Activated naive CD8-positive, alpha-beta T cell treated with anti-CD3 and anti-CD28 coated beads, Interleukin-2, amount 10 ng/mL, durations not matched to agents 7 days and 5 days (primary cell): Measurements from ENCODE around the gene FEV. TPM values are rescaled to one million over a fixed set of nuclear protein-coding genes. Genes with fewer than 3 reads are reported as not detected.

Experiments
- ATAC-seq: fragments of 150-1000 bp; cut with Tn5 transposase; one replicate; pipeline ENCODE4 v1.10.0; 2021; ENCODE audit warnings: low read depth, moderate library complexity
- POLR2A ChIA-PET: fragments of 350-600 bp; sonication (Branson Sonifier 250); formaldehyde crosslinking; loops from one replicate; lab custom pipeline; 2021; ENCODE audit warnings: antibody characterized with exemption; lab: Charles Lee
- DNase-seq: peaks from one replicate; pipeline ENCODE4 v3.0.0; 2021
- H3K27ac Mint-ChIP-seq: one replicate; pipeline ENCODE4 v1.8.0; 2022; ENCODE audit warnings: mild to moderate bottlenecking, mixed read lengths
- H3K27me3 Mint-ChIP-seq: one replicate; pipeline ENCODE4 v1.8.0; 2022; ENCODE audit warnings: mild to moderate bottlenecking, moderate library complexity, mixed read lengths
- H3K36me3 Mint-ChIP-seq: one replicate; pipeline ENCODE4 v1.8.0; 2021; ENCODE audit warnings: mild to moderate bottlenecking, mixed read lengths
- H3K4me1 Mint-ChIP-seq: one replicate; pipeline ENCODE4 v1.8.0; 2021; ENCODE audit warnings: mixed read lengths
- H3K4me3 Mint-ChIP-seq: one replicate; pipeline ENCODE4 v1.8.0; 2022; ENCODE audit warnings: mild to moderate bottlenecking, moderate library complexity, mixed read lengths
- H3K9me3 Mint-ChIP-seq: one replicate; pipeline ENCODE4 v1.8.0; 2021; ENCODE audit warnings: mixed read lengths
- total RNA-seq, 2 experiments: library from RNA; stranded (reverse); gene quantifications; one replicate each; pipeline ENCODE4 v1.2.3, GENCODE V29; 2021

Gene FEV
- total RNA-seq, 2 experiments from 2014 or later, result not detected

DNA sequence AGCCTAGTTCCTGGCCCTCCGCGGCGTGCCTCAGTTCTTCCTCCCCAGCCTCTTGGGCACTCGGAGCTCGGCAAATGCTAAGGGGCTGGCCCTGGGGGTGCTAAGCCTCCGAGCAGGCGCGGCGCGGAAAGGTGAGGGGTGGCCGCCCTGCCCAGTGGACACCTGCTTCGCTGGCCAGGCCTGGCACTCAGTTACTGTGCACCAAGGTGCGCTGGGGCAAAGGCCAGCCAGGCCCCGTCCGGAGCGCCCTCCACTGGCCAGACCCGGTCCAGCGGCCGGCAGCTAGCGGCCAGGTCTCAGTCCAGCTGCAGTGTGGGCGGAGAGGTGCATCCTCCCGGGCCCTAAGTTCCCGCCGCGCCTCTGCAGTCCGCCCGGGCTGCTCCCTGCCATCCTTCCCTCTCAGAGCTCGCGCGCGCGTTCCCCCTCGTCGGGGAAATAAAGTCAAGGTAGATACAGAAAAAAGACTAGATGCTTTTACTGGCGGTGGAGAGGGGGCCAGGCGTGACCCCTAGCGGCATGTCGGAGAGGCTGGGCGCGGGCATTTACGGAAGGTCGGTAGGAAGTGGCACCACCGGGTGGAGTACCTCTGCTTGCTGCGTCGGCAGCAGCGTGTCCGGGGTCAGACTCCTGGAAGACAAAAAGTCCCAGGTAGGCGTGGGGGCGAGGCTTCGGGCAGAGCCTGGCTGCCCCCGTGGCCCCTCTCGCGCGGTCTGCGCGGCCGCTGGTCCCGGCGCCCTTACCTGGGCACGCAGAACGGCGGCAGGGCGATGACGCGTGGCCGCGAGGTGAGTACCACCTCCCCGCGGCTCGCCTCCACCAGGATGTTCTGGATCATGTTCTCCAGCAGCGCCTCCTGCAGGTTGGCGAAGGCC is 17.6 kb upstream of the FEV start:
- H3K4me1 Mint-ChIP-seq, result peaks cover 4% of the 10 kb centered on the region
- peak; percentile 60 for DNase-seq
- peaks cover 74% of the 10 kb centered on the region for H3K27me3 Mint-ChIP-seq

DNA sequence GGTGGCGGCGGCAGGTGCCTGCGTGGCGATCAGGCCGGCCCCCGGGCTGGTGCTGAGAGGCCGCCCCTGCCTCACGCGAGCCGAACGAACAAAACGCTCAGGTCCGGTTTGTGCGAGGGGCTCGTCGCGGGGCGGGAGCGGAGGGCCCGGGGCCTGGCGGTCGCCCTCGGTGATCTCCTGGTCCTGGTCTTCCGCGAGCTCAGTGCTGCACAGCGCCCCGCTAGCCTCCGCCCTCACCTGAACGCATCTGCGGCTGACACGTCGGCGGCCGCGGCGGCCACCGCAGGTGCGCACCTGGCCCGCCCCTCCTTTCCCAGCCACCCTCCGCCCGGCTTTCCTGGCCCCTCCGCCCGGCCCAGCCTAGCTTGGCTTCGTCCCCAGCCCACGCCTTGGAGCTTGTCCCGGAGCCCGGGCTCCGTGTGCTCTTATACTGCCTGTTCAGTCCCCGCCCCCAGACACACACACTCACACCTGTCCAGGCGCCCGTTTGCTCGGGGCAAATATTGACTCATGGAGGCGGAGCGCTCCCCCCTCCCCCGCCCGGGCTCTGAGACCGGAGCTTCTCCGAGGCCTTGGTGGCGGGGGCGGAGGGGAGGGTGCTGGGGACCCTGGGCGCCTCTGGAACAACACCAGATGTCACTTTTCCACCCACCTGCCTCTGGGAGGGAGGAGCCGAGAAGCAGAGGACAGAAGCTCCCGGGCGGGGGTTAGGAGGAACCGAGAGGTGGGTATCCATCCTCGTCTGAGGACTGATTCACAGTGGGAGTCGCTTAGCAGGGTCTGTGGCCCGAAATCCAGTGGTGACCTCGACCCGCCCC is 16.8 kb upstream of the FEV start:
- peaks cover 4% of the 10 kb centered on the region for H3K4me1 Mint-ChIP-seq
- no peaks in the 10 kb centered on the region for H3K36me3 Mint-ChIP-seq
- no peaks in the 10 kb centered on the region for H3K9me3 Mint-ChIP-seq
- H3K4me3 Mint-ChIP-seq, result no peak overlapping the region
- POLR2A ChIA-PET, result no interaction called here
- ATAC-seq, result peak; percentile 19
- H3K27me3 Mint-ChIP-seq, result peaks cover 74% of the 10 kb centered on the region
- DNase-seq, result no peak
- no peak overlapping the region for H3K27ac Mint-ChIP-seq

More for the DNA sequence above, 17.6 kb upstream of the FEV start:
- no peaks in the 10 kb centered on the region for H3K36me3 Mint-ChIP-seq
- no peak overlapping the region for H3K27ac Mint-ChIP-seq
- ATAC-seq, result peak; percentile 31
- no peaks in the 10 kb centered on the region for H3K9me3 Mint-ChIP-seq
- H3K4me3 Mint-ChIP-seq, result peak overlapping the region; percentile 60
- POLR2A ChIA-PET, result no interaction called here

DNA sequence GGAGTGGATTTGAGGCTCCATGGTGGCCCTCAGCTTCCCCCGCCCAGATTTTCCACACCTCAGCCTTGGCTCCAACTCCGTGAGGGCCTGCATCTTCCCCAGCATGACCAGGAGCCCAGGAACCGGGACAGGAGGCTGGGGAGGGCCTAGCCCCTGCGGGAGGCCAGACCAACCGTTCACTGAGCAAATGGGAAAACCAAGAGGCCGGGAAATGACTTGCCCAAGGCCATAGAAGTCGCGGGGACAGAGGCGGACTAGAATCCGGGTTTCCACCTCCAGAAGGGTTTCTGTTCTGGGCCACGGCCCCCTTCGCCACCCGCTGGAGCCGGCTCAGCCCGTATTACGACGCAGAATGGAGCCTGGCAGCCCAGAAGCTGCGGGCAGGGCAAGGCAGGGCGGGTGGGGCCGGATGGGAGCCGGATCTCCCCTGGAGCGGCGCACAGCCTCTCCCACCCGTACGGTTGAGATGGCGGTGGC is 16.2 kb upstream of the FEV start:
- Mint-ChIP-seq H3K36me3 (no peaks in the 10 kb centered on the region), H3K4me1 (peaks cover 4% of the 10 kb centered on the region), H3K27me3 (peaks cover 79% of the 10 kb centered on the region), H3K27ac (no peak overlapping the region), H3K9me3 (no peaks in the 10 kb centered on the region), H3K4me3 (no peak overlapping the region)
- DNase-seq (no peak), ATAC-seq (no peak)
- POLR2A ChIA-PET, result no interaction called here

DNA sequence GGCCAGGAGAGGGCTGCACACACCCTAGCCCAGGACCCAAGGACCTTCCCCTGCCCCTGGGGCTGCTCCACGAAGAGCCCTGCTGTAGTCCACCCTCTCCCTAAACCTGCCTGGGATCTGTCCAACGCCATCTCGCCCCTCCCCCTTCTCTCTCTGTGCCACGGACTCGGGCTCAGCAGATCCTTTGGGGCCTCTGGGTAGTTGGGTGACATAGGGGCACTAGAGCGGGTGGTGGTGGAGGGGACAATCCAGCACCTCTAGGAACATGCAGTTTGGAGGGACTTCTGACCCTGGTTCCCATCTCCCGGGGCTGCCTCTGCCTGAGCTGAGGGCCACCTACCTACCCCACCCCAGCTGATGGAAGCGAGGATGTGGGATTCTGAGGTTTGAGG is 15.6 kb upstream of the FEV start:
- Mint-ChIP-seq H3K27me3 (peaks cover 82% of the 10 kb centered on the region), H3K4me1 (peaks cover 5% of the 10 kb centered on the region), H3K36me3 (no peaks in the 10 kb centered on the region), H3K9me3 (no peaks in the 10 kb centered on the region), H3K27ac (no peak overlapping the region), H3K4me3 (no peak overlapping the region)
- DNase-seq (no peak), ATAC-seq (no peak)
- POLR2A ChIA-PET, result no interaction called here

DNA sequence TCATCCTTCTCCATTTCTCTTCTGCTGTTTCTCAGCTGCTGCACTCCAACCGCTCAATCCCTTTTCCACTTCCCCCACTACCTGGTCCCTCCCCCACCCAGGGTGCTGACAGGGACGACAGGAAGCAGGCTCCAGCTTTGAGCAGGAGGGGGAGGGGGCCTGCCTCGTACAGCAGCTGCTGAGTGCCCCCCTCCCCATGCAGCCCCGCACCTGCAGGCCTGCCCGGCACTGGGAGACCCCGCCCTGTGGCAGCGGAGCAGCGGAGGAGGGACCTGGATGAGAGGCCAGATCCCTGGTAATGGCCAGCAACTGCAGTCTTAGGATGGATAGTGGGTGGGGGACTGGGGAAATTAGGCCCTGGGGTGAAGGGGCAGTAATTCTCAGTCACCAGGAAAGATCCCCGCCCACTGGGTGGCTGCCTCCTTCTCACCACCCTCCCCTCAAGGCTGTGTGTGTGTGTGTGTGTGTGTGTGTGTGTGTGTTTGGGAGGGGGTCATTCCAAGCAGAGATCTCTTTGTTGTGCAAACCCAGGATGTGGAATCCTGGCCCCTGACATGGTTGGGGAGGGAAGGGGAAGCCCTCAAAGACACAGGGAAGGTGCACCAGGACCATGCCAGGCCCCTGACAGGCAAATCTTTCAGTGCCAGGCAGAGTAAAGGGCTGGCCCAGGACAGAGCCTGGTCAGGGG is 15.0 kb upstream of the FEV start:
- Mint-ChIP-seq H3K4me1 (peaks cover 5% of the 10 kb centered on the region), H3K27ac (no peak overlapping the region), H3K36me3 (no peaks in the 10 kb centered on the region), H3K27me3 (peaks cover 82% of the 10 kb centered on the region), H3K9me3 (no peaks in the 10 kb centered on the region), H3K4me3 (no peak overlapping the region)
- ATAC-seq (no peak), DNase-seq (no peak)
- POLR2A ChIA-PET, result no interaction called here

DNA sequence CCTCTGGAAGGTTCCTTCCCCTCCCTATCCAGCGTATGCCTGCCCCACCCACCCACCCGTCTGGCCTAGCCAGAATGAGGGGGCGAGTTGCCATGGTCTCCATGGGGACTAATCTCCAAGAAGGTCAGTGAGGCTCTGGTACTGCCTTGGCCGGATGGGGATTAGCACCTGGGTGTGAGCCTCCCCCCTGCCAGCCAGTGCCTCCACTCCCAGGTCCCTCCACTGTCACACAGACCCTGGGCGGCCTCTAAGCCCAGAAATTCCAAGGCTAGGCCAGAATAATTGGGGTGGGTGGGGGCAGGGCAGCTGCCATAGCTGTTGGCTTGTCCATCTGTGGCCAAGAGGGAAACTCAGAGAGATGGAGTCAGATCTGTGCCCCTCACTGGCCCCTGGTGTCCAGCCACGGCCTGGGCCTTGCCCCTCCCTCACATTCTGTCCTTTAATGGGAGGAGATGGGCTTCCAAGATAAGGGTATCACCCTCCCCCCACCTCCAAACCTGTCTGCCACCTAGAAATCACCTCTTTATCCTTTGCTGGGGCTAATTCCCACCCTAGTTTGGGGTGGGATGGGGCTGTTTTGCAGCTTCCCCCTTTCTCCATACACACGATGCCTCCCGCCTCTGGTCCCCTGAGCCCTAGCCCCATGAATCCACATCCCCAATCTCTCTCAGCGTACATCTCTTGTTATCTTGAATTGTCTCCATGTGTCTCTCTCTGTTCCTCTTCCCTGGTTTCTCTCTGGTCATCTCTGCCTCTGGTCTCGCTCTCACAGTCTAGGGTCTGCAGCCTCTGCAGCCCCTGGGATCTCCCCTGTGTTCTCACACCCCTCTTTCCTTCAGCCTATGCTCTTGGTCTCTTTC is 14.3 kb upstream of the FEV start:
- no peak overlapping the region for H3K4me3 Mint-ChIP-seq
- POLR2A ChIA-PET, result no interaction called here
- H3K9me3 Mint-ChIP-seq, result no peaks in the 10 kb centered on the region
- H3K27me3 Mint-ChIP-seq, result peaks cover 83% of the 10 kb centered on the region
- H3K36me3 Mint-ChIP-seq, result no peaks in the 10 kb centered on the region
- no peak overlapping the region for H3K27ac Mint-ChIP-seq
- no peak for DNase-seq
- peaks cover 5% of the 10 kb centered on the region for H3K4me1 Mint-ChIP-seq
- ATAC-seq, result no peak

DNA sequence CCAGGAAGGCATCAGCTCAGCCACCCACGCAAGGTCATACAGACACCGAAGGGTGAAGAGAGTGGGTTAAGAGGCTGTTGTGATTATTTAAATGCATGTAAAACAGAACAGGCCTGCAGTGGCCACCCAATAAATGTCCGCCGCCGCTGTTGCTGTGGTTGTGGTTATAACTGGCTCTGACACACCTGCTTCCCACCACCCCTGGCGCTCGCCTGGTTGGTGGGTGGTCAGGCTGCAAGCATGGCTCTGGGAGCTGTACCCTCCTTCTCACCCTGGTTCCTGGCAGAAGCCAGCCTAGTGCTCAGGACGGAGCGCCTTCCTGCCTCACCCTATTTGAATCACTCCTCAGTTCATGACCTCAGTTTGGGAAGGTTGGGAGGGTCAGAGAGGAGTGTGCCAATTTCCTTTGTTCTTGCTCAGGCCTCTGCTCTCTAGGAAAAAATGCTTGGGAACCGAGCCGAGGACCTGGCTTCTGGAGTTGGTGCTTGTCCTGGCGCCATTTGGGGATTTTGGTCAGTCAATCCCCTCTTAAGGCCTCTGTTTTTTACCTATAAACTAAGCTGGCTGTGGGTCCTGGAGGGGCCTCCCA is 13.5 kb upstream of the FEV start:
- H3K27me3 Mint-ChIP-seq, result peaks cover 83% of the 10 kb centered on the region
- POLR2A ChIA-PET, result no interaction called here
- no peak overlapping the region for H3K4me3 Mint-ChIP-seq
- ATAC-seq (no peak), DNase-seq (no peak)
- H3K4me1 Mint-ChIP-seq, result peaks cover 5% of the 10 kb centered on the region
- H3K9me3 Mint-ChIP-seq, result no peaks in the 10 kb centered on the region
- no peaks in the 10 kb centered on the region for H3K36me3 Mint-ChIP-seq
- no peak overlapping the region for H3K27ac Mint-ChIP-seq

DNA sequence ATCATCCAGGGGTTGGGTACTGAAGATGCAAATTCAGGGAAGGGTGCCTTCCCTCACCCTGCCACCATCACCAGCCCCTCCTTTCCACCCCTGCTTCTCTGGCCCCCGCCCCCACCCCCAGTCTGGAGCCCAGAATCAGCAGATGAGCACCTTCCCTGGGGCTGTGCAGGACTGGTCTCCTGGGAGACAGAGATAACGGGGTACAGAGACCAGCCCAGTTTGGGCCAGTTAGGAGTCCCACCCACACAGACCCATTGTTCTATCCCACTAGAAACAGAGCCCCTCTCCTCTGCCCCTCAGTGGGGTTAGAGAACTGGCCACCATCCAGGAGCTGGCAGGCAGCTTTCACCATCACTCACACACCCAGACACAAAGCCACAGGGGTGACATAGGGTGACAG is 12.7 kb upstream of the FEV start:
- ATAC-seq (no peak), DNase-seq (no peak)
- Mint-ChIP-seq H3K36me3 (no peaks in the 10 kb centered on the region), H3K27me3 (peaks cover 81% of the 10 kb centered on the region), H3K4me1 (peaks cover 3% of the 10 kb centered on the region), H3K4me3 (no peak overlapping the region), H3K27ac (no peak overlapping the region), H3K9me3 (no peaks in the 10 kb centered on the region)
- POLR2A ChIA-PET, result no interaction called here

DNA sequence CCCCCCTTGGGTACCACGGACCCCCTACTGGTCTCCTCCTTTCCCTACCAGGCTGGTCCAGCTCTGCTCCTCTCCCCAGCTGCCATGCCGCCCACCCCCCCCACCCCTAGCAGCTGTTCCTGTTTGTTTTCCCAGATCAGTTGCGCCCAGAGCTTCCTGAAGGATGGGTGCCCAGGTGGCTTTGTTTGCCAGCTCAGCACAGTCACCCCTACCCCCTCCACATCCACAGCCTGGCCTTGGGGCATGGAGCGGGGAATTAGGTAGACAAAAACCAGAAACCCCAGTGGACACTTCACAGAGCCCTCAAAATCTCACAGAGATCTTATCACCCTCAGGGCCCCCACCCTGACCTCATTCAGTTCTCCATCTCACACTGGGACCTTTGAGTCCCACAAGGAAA is 12.0 kb upstream of the FEV start:
- Mint-ChIP-seq H3K4me1 (peaks cover 1% of the 10 kb centered on the region), H3K27me3 (peaks cover 80% of the 10 kb centered on the region), H3K9me3 (no peaks in the 10 kb centered on the region), H3K27ac (no peak overlapping the region), H3K4me3 (no peak overlapping the region), H3K36me3 (no peaks in the 10 kb centered on the region)
- POLR2A ChIA-PET, result no interaction called here
- no peak for DNase-seq
- ATAC-seq, result no peak

DNA sequence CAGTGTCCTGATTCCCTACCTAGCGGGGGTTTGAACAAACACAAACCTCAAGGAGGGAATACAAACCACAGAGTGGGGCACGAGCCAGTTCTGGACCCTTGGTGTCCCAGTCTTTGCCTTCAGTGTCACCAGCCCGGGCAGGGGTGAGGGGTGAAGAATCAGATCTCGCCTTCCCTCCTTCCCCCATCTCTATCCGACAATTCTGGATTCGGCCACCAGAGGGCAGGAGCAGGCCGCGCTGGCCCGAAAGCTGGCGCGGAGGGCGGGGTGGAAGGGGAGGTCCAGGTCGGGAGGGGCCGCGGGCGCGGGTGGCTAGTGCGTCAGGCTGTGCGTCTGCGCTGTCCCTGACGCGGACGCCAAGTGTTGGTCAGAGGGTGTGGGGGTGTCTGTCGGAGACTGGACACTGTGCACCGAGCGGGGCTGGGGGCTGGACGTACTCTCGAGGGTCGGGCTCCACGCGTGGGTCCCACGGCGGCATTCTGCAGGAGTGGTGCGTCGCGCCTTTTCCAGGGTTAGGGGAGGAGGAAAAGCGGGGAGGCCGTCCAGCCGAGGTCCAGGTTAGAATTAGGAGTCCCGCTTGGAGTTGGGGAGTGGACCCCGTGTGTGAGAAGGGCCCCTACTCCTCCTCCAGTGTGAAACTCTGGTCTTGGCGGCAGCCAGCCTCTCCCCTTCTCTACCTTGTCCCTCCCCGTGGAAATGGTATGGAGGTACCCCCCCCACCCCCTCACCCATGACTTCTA is 11.2 kb upstream of the FEV start:
- peaks cover 86% of the 10 kb centered on the region for H3K27me3 Mint-ChIP-seq
- POLR2A ChIA-PET, result no interaction called here
- H3K4me1 Mint-ChIP-seq, result peaks cover 4% of the 10 kb centered on the region
- H3K4me3 Mint-ChIP-seq, result peak overlapping the region; percentile 32
- DNase-seq, result peak; percentile 81
- no peak overlapping the region for H3K27ac Mint-ChIP-seq
- no peaks in the 10 kb centered on the region for H3K9me3 Mint-ChIP-seq
- no peaks in the 10 kb centered on the region for H3K36me3 Mint-ChIP-seq
- ATAC-seq, result peak; percentile 66

DNA sequence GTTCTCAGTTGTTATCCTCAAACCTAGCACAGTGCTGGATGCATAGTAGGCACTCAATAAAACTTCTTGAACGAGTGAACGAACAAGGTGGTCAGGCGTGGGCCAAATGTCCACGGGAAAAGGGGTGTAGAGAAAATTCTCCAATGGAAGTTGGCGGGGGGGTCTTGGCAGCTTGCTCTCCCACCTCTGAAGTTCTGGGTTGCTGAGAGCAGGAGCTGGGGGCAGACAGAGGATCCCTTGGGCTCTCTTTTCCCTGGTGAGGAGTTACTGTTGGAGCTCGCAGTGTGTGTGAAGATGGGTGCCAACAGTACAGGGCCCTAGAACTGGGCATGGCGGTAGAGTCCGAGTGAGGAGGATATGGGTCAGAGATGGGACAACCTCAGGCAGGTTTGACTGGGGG is 10.6 kb upstream of the FEV start:
- peaks cover 86% of the 10 kb centered on the region for H3K27me3 Mint-ChIP-seq
- ATAC-seq (no peak), DNase-seq (no peak)
- H3K4me1 Mint-ChIP-seq, result peaks cover 4% of the 10 kb centered on the region
- POLR2A ChIA-PET, result interaction anchor here (1.2 kb wide), 1 partner anchor 16 kb away, joined by 4 read pairs; no protein-coding TSS in a partner anchor
- no peak overlapping the region for H3K4me3 Mint-ChIP-seq
- H3K36me3 Mint-ChIP-seq, result no peaks in the 10 kb centered on the region
- no peak overlapping the region for H3K27ac Mint-ChIP-seq
- H3K9me3 Mint-ChIP-seq, result no peaks in the 10 kb centered on the region
